Stomach (tissue), 9 donors: Measurements from ENCODE around the gene GNA15. TPM values are rescaled to one million over a fixed set of nuclear protein-coding genes. Genes with fewer than 3 reads are reported as not detected.
"Not testable (repeated sequence)": the region's sequence is repeated elsewhere in the genome, so short reads cannot be mapped to it uniquely, and the experiment has no call there.

Source experiments
- DNase-seq, 2 donors: peaks; one replicate each; pipeline versions ENCODE4 v3.0.0 to v3.0.0-alpha.2; 2013 to 2019
- H3K27ac ChIP-seq, 5 donors: fragments of 200-600 bp in 4 of 5; sonication (generic) in 4 of 5; one replicate each; pipeline ENCODE4 v1.5.1; 2013 to 2019; ENCODE audit warnings: mild to moderate bottlenecking in 1 of 5, moderate library complexity in 1 of 5
- H3K27me3 ChIP-seq, 3 donors: fragments of 200-600 bp; sonication (generic); one replicate each; pipeline ENCODE4 v1.5.1; 2017 to 2019; ENCODE audit warnings: mixed run types in 1 of 3
- H3K36me3 ChIP-seq, 4 donors: fragments of 200-600 bp; sonication (generic); 1 replicate in 3 of 4; 2 replicates in 1 of 4; pipeline ENCODE4 v1.5.1; 2016 to 2019
- H3K4me1 ChIP-seq, 4 donors: fragments of 200-600 bp; sonication (generic); one replicate each; pipeline ENCODE4 v1.5.1; 2016 to 2019
- H3K4me3 ChIP-seq, 4 donors: fragments of 200-600 bp; sonication (generic) in 3 of 4; one replicate each; pipeline ENCODE4 v1.5.1; 2016 to 2019; ENCODE audit warnings: mild to moderate bottlenecking in 1 of 4
- H3K9me3 ChIP-seq, 4 donors: fragments of 200-600 bp; sonication (generic); one replicate each; pipeline ENCODE4 v1.5.1; 2016 to 2019
- EP300 ChIP-seq: sonication (generic); formaldehyde crosslinking; IDR thresholded peaks from one replicate; pipeline ENCODE4 v1.6.1; 2017; ENCODE audit warnings: antibody characterized with exemption
- POLR2A ChIP-seq, 4 donors: fragments of 450-650 bp; IDR thresholded peaks; one replicate each; pipeline ENCODE4 v1.6.1; 2016; ENCODE audit warnings: antibody characterized with exemption in 4 of 4, control low read depth in 2 of 4, mild to moderate bottlenecking in 1 of 4, moderate library complexity in 1 of 4
- POLR2AphosphoS5 ChIP-seq, 3 donors: sonication (generic); formaldehyde crosslinking; IDR thresholded peaks; one replicate each; pipeline ENCODE4 v1.6.1; 2016; ENCODE audit warnings: antibody characterized with exemption in 3 of 3
- WGBS, 5 donors: extraction: QIAGEN DNeasy Blood & Tissue Kit in 3 of 5; methylation state at CpG; one replicate each; pipeline versions ENCODE4 v1.1.5 to v1.1.7; 2013 to 2018; 5-methylcytosine and 5-hydroxymethylcytosine counted together
- intact Hi-C: fragments of 100-400 bp; cut with DNase I; formaldehyde crosslinking; loops from one replicate; pipeline ENCODE4 v1.15.1; 2023; ENCODE audit warnings: low total_unique reads
- polyA plus RNA-seq, 3 donors: library from polyadenylated mRNA; stranded (reverse); fragments of 200-250 nt; gene quantifications; one replicate each; pipeline ENCODE4 v1.2.3, GENCODE V29; 2013
- total RNA-seq, 5 donors: library from RNA; depleted of rRNA; stranded (reverse); fragments of >200 nt; gene quantifications; one replicate each; pipeline versions ENCODE4 v1.1.0 to v1.2.3, GENCODE V29; 2014 to 2016
- TF ChIP-seq, protein P1 (sequence below), 7 experiments: fragments of 450-650 bp in 4 of 7; fragments of 200-600 bp in 3 of 7; sonication (generic) in 3 of 7; IDR thresholded peaks; one replicate each; pipeline ENCODE4 v1.5.1; 2016 to 2019; ENCODE audit warnings: antibody characterized with exemption in 7 of 7, control low read depth in 2 of 7, mild to moderate bottlenecking in 1 of 7
- donor health status: healthy with polysubstance abuse.
- donor health status: Bipolar disorder and iron deficiency.
- donor health status: healthy.

The GNA15 gene
- total and polyA plus RNA-seq, 8 donors, result 0.45 to 15.1 (median 4.8) TPM; not detected in 2

DNA sequence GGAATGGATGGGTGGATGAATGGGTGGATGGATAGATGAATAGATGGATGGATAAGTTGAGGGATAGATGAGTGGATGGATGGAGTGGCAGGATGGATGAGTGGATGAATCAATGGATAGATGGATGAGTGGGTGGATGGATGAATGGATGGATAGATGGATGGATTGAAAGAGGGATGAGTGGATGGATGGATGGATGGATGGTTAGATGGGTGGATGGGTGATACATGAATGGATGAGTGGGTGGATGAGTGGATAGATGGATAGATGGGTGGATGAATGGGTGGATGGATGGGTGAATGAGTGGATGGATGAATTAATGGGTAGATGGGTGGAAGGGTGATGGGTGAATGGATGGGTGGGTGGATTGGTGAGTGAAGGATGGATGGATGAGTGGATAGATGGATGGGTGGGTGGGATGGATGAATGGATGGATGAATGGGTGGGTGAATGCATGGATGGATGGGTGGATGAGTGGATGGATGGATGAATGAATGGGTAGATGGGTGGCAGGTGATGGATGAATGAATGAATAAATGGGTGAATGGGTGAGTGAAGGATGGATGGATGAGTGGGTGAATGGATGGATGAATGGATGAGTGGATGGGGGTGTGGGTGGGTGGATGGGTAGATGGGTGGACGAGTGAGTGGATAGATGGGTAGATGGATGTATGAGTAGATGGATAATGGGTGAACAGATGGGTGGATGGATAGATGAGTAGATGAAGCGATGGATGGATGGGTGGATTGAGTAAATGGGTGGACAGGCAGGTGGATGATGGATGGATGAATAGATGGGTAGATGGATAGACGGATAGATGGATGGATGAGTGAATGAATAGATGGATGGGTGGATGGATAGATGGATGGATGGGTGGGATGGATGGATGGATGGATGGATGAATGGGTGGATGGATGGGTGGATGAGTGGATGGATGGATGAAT is 17.7 kb downstream of the GNA15 start:
- H3K4me1 ChIP-seq, result peaks cover 0 to 4% (median 0%) of the 10 kb centered on the region in 4 donors
- intact Hi-C loops, result no loop called here
- H3K4me3 ChIP-seq, result no peak overlapping the region
- no peak overlapping the region for H3K27ac ChIP-seq
- DNase-seq, result no peak
- WGBS, 5 donors, result 82 to 89% (median 87%) methylated on average over 3 of the region's 3 CpGs
- H3K36me3 ChIP-seq, result peaks cover 0 to 31% (median 7%) of the 10 kb centered on the region in 4 donors
- TF ChIP-seq EP300 (no peak), POLR2AphosphoS5 (IDR thresholded peaks at IDR 0.05) (no peak), POLR2A (IDR thresholded peaks at IDR 0.05) (no peak)
- TF ChIP-seq, protein P1, sequence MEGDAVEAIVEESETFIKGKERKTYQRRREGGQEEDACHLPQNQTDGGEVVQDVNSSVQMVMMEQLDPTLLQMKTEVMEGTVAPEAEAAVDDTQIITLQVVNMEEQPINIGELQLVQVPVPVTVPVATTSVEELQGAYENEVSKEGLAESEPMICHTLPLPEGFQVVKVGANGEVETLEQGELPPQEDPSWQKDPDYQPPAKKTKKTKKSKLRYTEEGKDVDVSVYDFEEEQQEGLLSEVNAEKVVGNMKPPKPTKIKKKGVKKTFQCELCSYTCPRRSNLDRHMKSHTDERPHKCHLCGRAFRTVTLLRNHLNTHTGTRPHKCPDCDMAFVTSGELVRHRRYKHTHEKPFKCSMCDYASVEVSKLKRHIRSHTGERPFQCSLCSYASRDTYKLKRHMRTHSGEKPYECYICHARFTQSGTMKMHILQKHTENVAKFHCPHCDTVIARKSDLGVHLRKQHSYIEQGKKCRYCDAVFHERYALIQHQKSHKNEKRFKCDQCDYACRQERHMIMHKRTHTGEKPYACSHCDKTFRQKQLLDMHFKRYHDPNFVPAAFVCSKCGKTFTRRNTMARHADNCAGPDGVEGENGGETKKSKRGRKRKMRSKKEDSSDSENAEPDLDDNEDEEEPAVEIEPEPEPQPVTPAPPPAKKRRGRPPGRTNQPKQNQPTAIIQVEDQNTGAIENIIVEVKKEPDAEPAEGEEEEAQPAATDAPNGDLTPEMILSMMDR (IDR thresholded peaks at IDR 0.05), result no peak
- H3K9me3 ChIP-seq, result no peaks in the 10 kb centered on the region
- H3K27me3 ChIP-seq, result peaks cover 0 to 26% (median 4%) of the 10 kb centered on the region in 3 donors

DNA sequence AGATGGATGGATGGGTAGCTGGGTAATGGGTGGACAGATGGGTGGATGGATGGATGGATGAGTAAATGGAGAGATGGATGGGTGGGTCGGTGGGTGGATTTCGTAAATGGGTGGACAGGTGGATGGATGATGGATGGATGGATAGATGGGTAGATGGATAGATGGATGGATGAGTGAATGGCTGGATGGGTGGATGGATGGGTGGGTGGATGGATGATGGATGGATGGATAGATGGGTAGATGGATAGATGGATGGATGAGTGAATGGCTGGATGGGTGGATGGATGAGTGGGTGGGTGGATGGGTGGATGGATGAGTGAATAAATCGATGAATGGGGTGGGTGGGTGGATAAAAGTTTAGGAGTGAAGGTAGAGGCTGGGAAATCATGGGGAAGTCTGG is 18.6 kb downstream of the GNA15 start:
- DNase-seq, intact Hi-C loops, H3K4me3 ChIP-seq, H3K9me3 ChIP-seq, H3K4me1 ChIP-seq: not testable (repeated sequence)
- 91 to 94% (median 92%) methylated on average over 3 of the region's 3 CpGs for WGBS, 5 donors
- H3K27me3 ChIP-seq, result peaks cover 0 to 23% (median 4%) of the 10 kb centered on the region in 3 donors
- H3K27ac ChIP-seq, result peak overlapping the region in 4 of 5 donors; percentile 37 to 75 (median 47)
- peaks cover 0 to 24% (median 7%) of the 10 kb centered on the region in 4 donors for H3K36me3 ChIP-seq

DNA sequence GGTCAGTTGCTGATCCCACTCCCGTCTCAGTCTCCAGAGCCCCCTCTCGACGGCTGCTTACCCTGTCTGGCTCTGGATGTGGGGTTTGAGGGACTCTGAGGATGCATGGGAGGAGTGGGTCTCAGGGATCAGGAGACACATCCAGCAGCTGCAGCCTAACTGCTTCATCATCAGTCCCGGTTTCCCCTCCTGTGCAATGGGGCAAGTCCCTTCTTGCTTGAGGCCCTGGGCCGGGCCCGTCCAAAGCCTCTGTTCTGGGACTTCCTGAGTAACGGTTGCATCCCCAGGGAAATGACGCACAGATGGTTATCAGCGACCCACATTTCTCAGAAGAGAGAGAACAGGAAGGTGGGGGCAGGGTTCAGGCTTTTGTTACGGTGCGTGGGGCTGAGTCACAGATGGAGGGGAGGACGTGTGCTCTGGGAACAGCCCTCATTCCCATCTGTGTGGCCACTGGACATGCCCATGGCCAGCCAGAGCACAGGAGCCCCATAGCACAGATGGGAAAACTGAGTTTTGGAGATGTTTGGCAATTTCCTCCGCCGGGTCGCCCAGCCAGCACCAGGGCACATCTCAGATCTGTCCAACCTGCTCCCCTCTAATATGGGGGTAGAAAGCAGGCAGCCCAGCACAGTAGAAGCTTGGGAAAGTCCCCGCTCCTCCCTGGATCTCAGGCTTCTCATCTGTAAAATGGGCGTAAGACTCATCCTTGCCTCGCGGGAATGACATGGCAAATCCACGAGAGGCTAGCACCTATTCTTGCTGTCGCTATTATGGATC is 19.3 kb downstream of the GNA15 start:
- no peak overlapping the region for H3K4me3 ChIP-seq
- H3K27me3 ChIP-seq, result peaks cover 0 to 16% (median 0%) of the 10 kb centered on the region in 3 donors
- peak overlapping the region; percentile 16 to 75 (median 43) for H3K27ac ChIP-seq
- H3K36me3 ChIP-seq, result peaks cover 0 to 18% (median 6%) of the 10 kb centered on the region in 4 donors
- H3K4me1 ChIP-seq, result peaks cover 0 to 4% (median 0%) of the 10 kb centered on the region in 4 donors
- WGBS, 5 donors, result 60 to 74% (median 66%) methylated on average over 20 to 21 of the region's 21 CpGs
- intact Hi-C loops, result no loop called here
- TF ChIP-seq POLR2AphosphoS5 (IDR thresholded peaks at IDR 0.05) (peak in 2 of 3 donors; percentile 45 to 66), EP300 (no peak), POLR2A (IDR thresholded peaks at IDR 0.05) (no peak)
- TF ChIP-seq, protein P1 (IDR thresholded peaks at IDR 0.05), result no peak
- H3K9me3 ChIP-seq, result no peaks in the 10 kb centered on the region
- DNase-seq, result peak; percentile 61 to 76

DNA sequence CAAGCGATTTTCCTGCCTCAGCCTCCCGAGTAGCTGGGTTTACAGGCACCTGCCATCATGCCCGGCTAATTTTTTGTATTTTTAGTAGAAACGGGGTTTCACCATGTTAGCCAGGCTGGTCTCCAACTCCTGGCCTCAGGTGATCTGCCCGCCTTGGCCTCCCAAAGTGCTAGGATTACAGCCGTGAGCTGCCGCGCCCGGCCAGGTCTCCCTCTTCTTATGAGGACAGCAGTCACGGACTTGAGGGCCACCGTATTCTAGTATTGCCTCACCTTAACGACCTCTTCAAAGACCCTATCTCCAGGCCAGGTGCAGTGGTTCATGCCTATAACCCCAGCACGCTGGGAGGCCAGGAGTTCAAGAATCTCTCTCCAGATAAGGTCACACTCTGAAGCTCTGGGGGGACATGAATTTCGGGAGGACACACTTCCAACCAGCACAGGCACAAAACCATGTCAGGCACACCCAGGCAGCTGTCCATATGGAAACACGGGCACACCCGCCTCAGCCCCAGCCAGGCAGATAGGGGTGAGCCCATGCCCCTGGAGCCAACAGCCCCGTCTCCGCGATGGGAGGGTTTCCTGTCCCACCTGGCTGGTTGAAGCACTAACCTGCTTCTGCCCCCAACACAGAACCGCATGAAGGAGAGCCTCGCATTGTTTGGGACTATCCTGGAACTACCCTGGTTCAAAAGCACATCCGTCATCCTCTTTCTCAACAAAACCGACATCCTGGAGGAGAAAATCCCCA is 21.4 kb downstream of the GNA15 start:
- H3K4me1 ChIP-seq, result peaks cover 0 to 4% (median 0%) of the 10 kb centered on the region in 4 donors
- H3K4me3 ChIP-seq, result no peak overlapping the region
- intact Hi-C loops, result no loop called here
- peaks cover 0 to 12% (median 5%) of the 10 kb centered on the region in 4 donors for H3K36me3 ChIP-seq
- no peak for DNase-seq
- H3K27me3 ChIP-seq, result no peaks in the 10 kb centered on the region
- 78 to 85% (median 79%) methylated on average over 19 to 23 of the region's 23 CpGs for WGBS, 5 donors
- H3K9me3 ChIP-seq, result no peaks in the 10 kb centered on the region
- no peak for TF ChIP-seq POLR2AphosphoS5 (IDR thresholded peaks at IDR 0.05)
- no peak for TF ChIP-seq POLR2A (IDR thresholded peaks at IDR 0.05)
- TF ChIP-seq EP300, result no peak
- TF ChIP-seq, protein P1 (IDR thresholded peaks at IDR 0.05), result no peak
- no peak overlapping the region for H3K27ac ChIP-seq
